ENCODE measurements around the gene TP73.
A peak's percentile ranks its signal among the peaks of the same experiment; 100 is the strongest.
"Not testable (repeated sequence)": the region's sequence is repeated elsewhere in the genome, so short reads cannot be mapped to it uniquely, and the experiment has no call there.

TP73 gene

GRCh38 chr1:3746830-3747521 is 94.7 kb downstream of the TP73 start:
- CTCF ChIA-PET, result no interaction called here
- POLR2A ChIA-PET, result no interaction called here

GRCh38 chr1:3747522-3747848 is 95.2 kb downstream of the TP73 start:
- CTCF ChIA-PET, result no interaction called here
- TF ChIP-seq HDGF (IDR thresholded peaks at IDR 0.05; ENCODE audit: borderline replicate concordance) (no peak), FOXM1 (IDR thresholded peaks at IDR 0.05; ENCODE audit: borderline replicate concordance) (no peak), ARNT (IDR thresholded peaks at IDR 0.05) (no peak), ZNF384 (IDR thresholded peaks at IDR 0.05) (no peak), BHLHE40 (IDR thresholded peaks at IDR 0.05; ENCODE audit: borderline replicate concordance) (no peak), FOXA1 (IDR thresholded peaks at IDR 0.05) (no peak), L3MBTL2 (conservative IDR thresholded peaks at IDR 0.05) (no peak), SUZ12 (IDR thresholded peaks at IDR 0.05) (no peak), TARDBP (IDR thresholded peaks at IDR 0.05) (no peak), CTBP1 (IDR thresholded peaks at IDR 0.05; ENCODE audit: borderline replicate concordance) (no peak), FOXK2 (IDR thresholded peaks at IDR 0.05) (no peak), SP1 (IDR thresholded peaks at IDR 0.05) (no peak), ELF4 (IDR thresholded peaks at IDR 0.05) (no peak), NFRKB (IDR thresholded peaks at IDR 0.05) (no peak), LEF1 (IDR thresholded peaks at IDR 0.05; ENCODE audit: borderline replicate concordance) (no peak), PKNOX1 (IDR thresholded peaks at IDR 0.05) (no peak)
- no peak for DNase-seq (ENCODE audit: extremely low spot score)
- POLR2A ChIA-PET, result no interaction called here

More at GRCh38 chr1:3746830-3747521, 94.7 kb downstream of the TP73 start:
- DNase-seq (ENCODE audit: extremely low spot score), result peak; percentile 96
- TF ChIP-seq L3MBTL2 (conservative IDR thresholded peaks at IDR 0.05), result 0 out of 2 replicates have a peak, but pooled peaks have one; percentile 6
- no peak for TF ChIP-seq SUZ12 (IDR thresholded peaks at IDR 0.05)

GRCh38 chr1:3747903-3748302 is 95.6 kb downstream of the TP73 start:
- POLR2A ChIA-PET, result no interaction called here
- no peak for DNase-seq (ENCODE audit: extremely low spot score)
- CTCF ChIA-PET, result no interaction called here
- no peak for TF ChIP-seq L3MBTL2 (conservative IDR thresholded peaks at IDR 0.05)
- no peak for TF ChIP-seq LEF1 (IDR thresholded peaks at IDR 0.05; ENCODE audit: borderline replicate concordance)
- TF ChIP-seq SUZ12 (IDR thresholded peaks at IDR 0.05), result no peak
- no peak for TF ChIP-seq ARNT (IDR thresholded peaks at IDR 0.05)
- no peak for TF ChIP-seq BHLHE40 (IDR thresholded peaks at IDR 0.05; ENCODE audit: borderline replicate concordance)
- TF ChIP-seq PKNOX1 (IDR thresholded peaks at IDR 0.05), result no peak

- CTCF ChIA-PET; POLR2A ChIA-PET; DNase-seq (ENCODE audit: extremely low spot score): not testable (repeated sequence)
Observed at GRCh38 chr1:3748316-3748900, 96.1 kb downstream of the TP73 start.

- no peak for DNase-seq (ENCODE audit: extremely low spot score)
- ChIA-PET POLR2A (no interaction called here), CTCF (no interaction called here)
- no peak for TF ChIP-seq SUZ12 (IDR thresholded peaks at IDR 0.05)
Observed at GRCh38 chr1:3749512-3749911, 97.2 kb downstream of the TP73 start.

GRCh38 chr1:3750741-3751140 is 98.4 kb downstream of the TP73 start:
- DNase-seq (ENCODE audit: extremely low spot score), result no peak
- ChIA-PET POLR2A (no interaction called here), CTCF (no interaction called here)
- no peak for TF ChIP-seq LEF1 (IDR thresholded peaks at IDR 0.05; ENCODE audit: borderline replicate concordance)
- TF ChIP-seq FOXA1 (IDR thresholded peaks at IDR 0.05), result no peak
- TF ChIP-seq SP1 (IDR thresholded peaks at IDR 0.05), result no peak

- TF ChIP-seq SP1 (IDR thresholded peaks at IDR 0.05) (no peak), ARNT (IDR thresholded peaks at IDR 0.05) (no peak), ZNF384 (IDR thresholded peaks at IDR 0.05) (no peak)
- ChIA-PET POLR2A (no interaction called here), CTCF (no interaction called here)
Observed at GRCh38 chr1:3752400-3752945, 100.2 kb downstream of the TP73 start, which contains the start of gene CCDC27. TSS of gene CCDC27 (plus strand) at chr1:3752450. CDS start at chr1:3752482, 32 bp downstream.

GRCh38 chr1:3753656-3754454 is 101.5 kb downstream of the TP73 start:
- POLR2A ChIA-PET, result interaction anchor here (1.8 kb wide), 1 partner anchor 14 kb away, joined by 4 read pairs; no protein-coding TSS in a partner anchor
- CTCF ChIA-PET, result interaction anchor here (0.7 kb wide), 1 partner anchor 191 kb away, joined by 3 read pairs; no protein-coding TSS in a partner anchor
- TF ChIP-seq PKNOX1 (IDR thresholded peaks at IDR 0.05) (no peak), HDGF (IDR thresholded peaks at IDR 0.05; ENCODE audit: borderline replicate concordance) (no peak), TARDBP (IDR thresholded peaks at IDR 0.05) (no peak)
- DNase-seq (ENCODE audit: extremely low spot score), result no peak

More at GRCh38 chr1:3752400-3752945, 100.2 kb downstream of the TP73 start, which contains the start of gene CCDC27:
- DNase-seq (ENCODE audit: extremely low spot score), result no peak

Measured in HEK293T (cell line).